IPS-15b (cell line): ENCODE results near the gene ASCC3.

ENCODE experiments used
- H3K27me3 ChIP-seq: one replicate; pipeline ENCODE4 v1.6.1; 2013; ENCODE audit warnings: low read length; ENCODE audit not compliant: control insufficient read depth, insufficient read depth
- H3K36me3 ChIP-seq: one replicate; pipeline ENCODE4 v1.6.1; 2013; ENCODE audit warnings: low read length; ENCODE audit not compliant: control insufficient read depth, insufficient read depth
- H3K4me1 ChIP-seq: one replicate; pipeline ENCODE4 v1.6.1; 2013; ENCODE audit warnings: mild to moderate bottlenecking, low read length; ENCODE audit not compliant: control insufficient read depth, insufficient read depth
- H3K4me3 ChIP-seq: one replicate; pipeline ENCODE4 v1.5.1; 2013; ENCODE audit warnings: low read depth, low read length
- H3K9ac ChIP-seq: one replicate; pipeline ENCODE4 v1.6.1; 2013; ENCODE audit warnings: low read depth, mild to moderate bottlenecking, low read length
- H3K9me3 ChIP-seq: one replicate; pipeline ENCODE4 v1.6.1; 2013; ENCODE audit warnings: mild to moderate bottlenecking, low read length; ENCODE audit not compliant: control insufficient read depth, insufficient read depth

The ASCC3 gene

GRCh38 chr6:100554228-100554627 is 326.9 kb downstream of the ASCC3 start:
- Histone ChIP-seq H3K9me3 (no peaks in the 10 kb centered on the region), H3K27me3 (no peaks in the 10 kb centered on the region), H3K4me1 (no peaks in the 10 kb centered on the region), H3K9ac (no peak overlapping the region), H3K36me3 (no peaks in the 10 kb centered on the region), H3K4me3 (no peak overlapping the region)

GRCh38 chr6:100553243-100553642 is 327.9 kb downstream of the ASCC3 start:
- no peak overlapping the region for H3K9ac ChIP-seq

GRCh38 chr6:100549406-100550167 is 331.5 kb downstream of the ASCC3 start:
- H3K4me3 ChIP-seq: no peak overlapping the region
- H3K9ac ChIP-seq: no peak overlapping the region
- H3K27me3 ChIP-seq: no peaks in the 10 kb centered on the region
- no peaks in the 10 kb centered on the region for H3K36me3 ChIP-seq
- H3K9me3 ChIP-seq: no peaks in the 10 kb centered on the region
- no peaks in the 10 kb centered on the region for H3K4me1 ChIP-seq

More at GRCh38 chr6:100553243-100553642, 327.9 kb downstream of the ASCC3 start:
- no peaks in the 10 kb centered on the region for H3K36me3 ChIP-seq
- no peaks in the 10 kb centered on the region for H3K4me1 ChIP-seq
- no peaks in the 10 kb centered on the region for H3K9me3 ChIP-seq
- no peak overlapping the region for H3K4me3 ChIP-seq
- H3K27me3 ChIP-seq: no peaks in the 10 kb centered on the region

GRCh38 chr6:100538086-100538485 is 343.0 kb downstream of the ASCC3 start:
- Histone ChIP-seq H3K9ac (no peak overlapping the region), H3K9me3 (no peaks in the 10 kb centered on the region), H3K27me3 (no peaks in the 10 kb centered on the region), H3K4me3 (no peak overlapping the region), H3K4me1 (no peaks in the 10 kb centered on the region), H3K36me3 (no peaks in the 10 kb centered on the region)

DNA sequence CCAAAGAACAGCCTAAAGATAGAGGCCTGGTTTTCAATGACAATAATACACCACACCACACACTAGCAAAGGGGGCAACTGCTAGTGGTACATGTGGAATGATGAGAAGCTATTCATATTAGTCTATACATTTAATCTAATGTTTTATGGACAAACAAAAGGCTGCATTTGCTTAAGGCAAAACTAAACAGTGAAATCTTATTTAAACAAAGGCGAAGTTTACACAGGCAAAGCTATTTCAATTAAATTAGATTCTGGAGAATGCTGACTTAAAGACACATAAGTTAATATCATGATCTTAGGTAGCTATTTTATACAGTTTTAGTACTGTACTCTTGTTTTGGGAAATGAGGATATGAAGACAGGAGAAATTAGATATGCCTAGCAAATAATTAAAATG is 362.5 kb downstream of the ASCC3 start:
- no peaks in the 10 kb centered on the region for H3K9me3 ChIP-seq
- no peaks in the 10 kb centered on the region for H3K36me3 ChIP-seq
- no peaks in the 10 kb centered on the region for H3K27me3 ChIP-seq
- H3K4me1 ChIP-seq: no peaks in the 10 kb centered on the region
- no peak overlapping the region for H3K9ac ChIP-seq
- H3K4me3 ChIP-seq: no peak overlapping the region

DNA sequence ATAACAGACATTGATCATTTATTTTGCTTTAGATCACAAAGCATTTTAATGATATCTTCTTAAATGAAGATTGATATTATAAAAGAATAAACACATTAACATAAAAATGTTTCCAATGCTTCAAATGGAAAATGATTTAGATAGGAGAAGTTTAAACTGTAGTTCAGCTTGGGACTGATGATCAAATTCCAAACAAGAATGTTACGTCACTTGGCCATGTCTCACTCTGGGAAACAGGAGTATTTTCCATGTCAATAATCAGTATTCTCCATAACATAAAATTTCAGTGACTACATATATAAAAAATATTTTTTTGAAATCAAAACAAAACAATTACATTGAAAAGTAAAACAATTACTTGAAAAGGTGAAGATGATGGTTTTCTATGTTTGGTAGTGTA is 363.5 kb downstream of the ASCC3 start:
- Histone ChIP-seq H3K9ac (no peak overlapping the region), H3K36me3 (no peaks in the 10 kb centered on the region), H3K27me3 (no peaks in the 10 kb centered on the region), H3K9me3 (no peaks in the 10 kb centered on the region), H3K4me3 (no peak overlapping the region), H3K4me1 (no peaks in the 10 kb centered on the region)

DNA sequence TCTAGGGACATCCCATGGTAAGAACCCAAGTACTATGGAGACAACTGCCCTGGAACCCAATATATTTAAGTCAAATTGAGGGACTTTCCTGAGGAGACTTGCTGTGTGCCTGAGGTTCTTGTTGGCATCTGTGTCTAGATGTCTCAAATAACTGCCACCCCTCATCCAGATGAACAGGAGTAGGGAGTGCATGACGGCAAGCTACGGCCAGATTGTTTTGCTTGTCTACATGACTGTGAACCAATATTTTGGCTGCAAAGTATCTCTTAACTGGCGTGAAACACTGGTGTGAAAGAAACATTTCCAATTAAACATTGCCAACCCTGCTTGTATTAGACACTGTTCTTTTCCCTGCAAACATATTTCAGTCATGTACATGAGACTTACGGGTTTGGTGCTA is 364.0 kb downstream of the ASCC3 start:
- Histone ChIP-seq H3K4me1 (no peaks in the 10 kb centered on the region), H3K27me3 (no peaks in the 10 kb centered on the region), H3K9ac (no peak overlapping the region), H3K36me3 (no peaks in the 10 kb centered on the region), H3K4me3 (no peak overlapping the region), H3K9me3 (no peaks in the 10 kb centered on the region)

- no peaks in the 10 kb centered on the region for H3K36me3 ChIP-seq
- H3K4me1 ChIP-seq: no peaks in the 10 kb centered on the region
- H3K9me3 ChIP-seq: no peaks in the 10 kb centered on the region
- no peak overlapping the region for H3K9ac ChIP-seq
- no peaks in the 10 kb centered on the region for H3K27me3 ChIP-seq
- no peak overlapping the region for H3K4me3 ChIP-seq
Measured at GRCh38 chr6:100514660-100515059, 366.5 kb downstream of the ASCC3 start.

- Histone ChIP-seq H3K36me3 (peaks cover 3% of the 10 kb centered on the region), H3K4me1 (no peaks in the 10 kb centered on the region), H3K27me3 (no peaks in the 10 kb centered on the region), H3K4me3 (no peak overlapping the region), H3K9ac (no peak overlapping the region), H3K9me3 (no peaks in the 10 kb centered on the region)
Measured at GRCh38 chr6:100512203-100512862, 368.8 kb downstream of the ASCC3 start.

- Histone ChIP-seq H3K4me3 (no peak overlapping the region), H3K27me3 (no peaks in the 10 kb centered on the region), H3K9me3 (no peaks in the 10 kb centered on the region), H3K9ac (no peak overlapping the region), H3K36me3 (peaks cover 3% of the 10 kb centered on the region), H3K4me1 (no peaks in the 10 kb centered on the region)
Measured at GRCh38 chr6:100509101-100509500, 372.0 kb downstream of the ASCC3 start.

DNA sequence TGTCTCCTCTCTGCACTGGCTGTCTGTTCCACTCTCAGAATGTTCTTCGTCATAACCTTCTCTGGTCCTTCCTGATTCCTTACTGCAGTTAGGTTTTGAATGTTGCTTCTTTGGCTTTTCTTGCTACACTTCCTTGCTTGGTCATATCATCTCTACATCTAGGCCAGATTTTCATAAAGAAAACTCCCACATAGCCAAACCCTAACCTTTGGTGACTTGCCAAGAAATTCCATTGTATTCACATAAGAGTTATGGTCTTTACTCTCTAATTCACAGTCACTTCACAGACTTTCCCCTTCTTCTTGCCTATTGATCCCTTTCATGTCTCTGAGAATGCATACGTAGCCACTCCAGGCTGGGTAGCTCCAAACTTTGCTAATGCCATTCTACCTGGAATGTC is 374.5 kb downstream of the ASCC3 start:
- H3K27me3 ChIP-seq: no peaks in the 10 kb centered on the region
- H3K4me3 ChIP-seq: no peak overlapping the region
- no peaks in the 10 kb centered on the region for H3K4me1 ChIP-seq
- H3K9me3 ChIP-seq: no peaks in the 10 kb centered on the region
- H3K36me3 ChIP-seq: peaks cover 3% of the 10 kb centered on the region
- H3K9ac ChIP-seq: no peak overlapping the region
